ENCODE results near the gene FILIP1. TPM values are rescaled to one million over a fixed set of nuclear protein-coding genes. Genes with fewer than 3 reads are reported as not detected.

The FILIP1 gene
- total RNA-seq, 1 experiment from 2014 or later = not detected

- Histone ChIP-seq H3K79me2 (ENCODE audit: low read length) (no peaks in the 10 kb centered on the region), H3K4me2 (ENCODE audit: low read length) (no peak overlapping the region), H2AFZ (ENCODE audit: low read length) (no peak overlapping the region), H4K20me1 (ENCODE audit: low read length) (no peaks in the 10 kb centered on the region), H3K9ac (ENCODE audit: low read length) (no peak overlapping the region), H3F3A (ENCODE audit: low read length, unreplicated experiment) (no peaks in the 10 kb centered on the region), H3K36me3 (ENCODE audit: low read depth, low read length) (no peaks in the 10 kb centered on the region), H3K9me2 (replicated peaks; ENCODE audit: low read length) (no peaks in the 10 kb centered on the region), H3K27me3 (ENCODE audit: low read length) (no peaks in the 10 kb centered on the region), H3K4me3 (ENCODE audit: low read length) (no peak overlapping the region), H3K9me3 (ENCODE audit: low read length) (no peaks in the 10 kb centered on the region), H3K27ac (ENCODE audit: low read length) (no peak overlapping the region), H3K4me1 (ENCODE audit: insufficient read depth, low read length) (no peaks in the 10 kb centered on the region)
- TF ChIP-seq EZH2 (IDR thresholded peaks at IDR 0.05; ENCODE audit: low read length, unreplicated experiment) = no peak
- TF ChIP-seq EZH2phosphoT487 (IDR thresholded peaks at IDR 0.05; ENCODE audit: borderline replicate concordance, low read length) = no peak
- no peak for TF ChIP-seq CTCF (conservative IDR thresholded peaks at IDR 0.05; ENCODE audit: low read depth, low read length)
- ChIA-PET POLR2A (ENCODE audit: unreplicated experiment) (no interaction called here), CTCF (no interaction called here)
- intact Hi-C loops (cut with micrococcal nuclease) = no loop called here
- no TSS peak for BruUV-seq (replicated peaks)
- ATAC-seq (no peak), DNase-seq (peak; percentile 51)
Observed at GRCh38 chr6:75532521-75532920, 38.9 kb upstream of the FILIP1 start.

GRCh38 chr6:75531174-75531573 is 37.6 kb upstream of the FILIP1 start:
- POLR2A ChIA-PET (ENCODE audit: unreplicated experiment) = no interaction called here
- CTCF ChIA-PET = no interaction called here
- Histone ChIP-seq H3K27ac (ENCODE audit: low read length) (no peak overlapping the region), H4K20me1 (ENCODE audit: low read length) (no peaks in the 10 kb centered on the region), H3K79me2 (ENCODE audit: low read length) (no peaks in the 10 kb centered on the region), H3F3A (ENCODE audit: low read length, unreplicated experiment) (no peaks in the 10 kb centered on the region), H3K27me3 (ENCODE audit: low read length) (no peaks in the 10 kb centered on the region), H3K4me1 (ENCODE audit: insufficient read depth, low read length) (no peaks in the 10 kb centered on the region), H3K4me3 (ENCODE audit: low read length) (no peak overlapping the region), H3K9me3 (ENCODE audit: low read length) (no peaks in the 10 kb centered on the region), H3K36me3 (ENCODE audit: low read depth, low read length) (no peaks in the 10 kb centered on the region), H3K9ac (ENCODE audit: low read length) (no peak overlapping the region), H3K4me2 (ENCODE audit: low read length) (no peak overlapping the region), H3K9me2 (replicated peaks; ENCODE audit: low read length) (no peaks in the 10 kb centered on the region), H2AFZ (ENCODE audit: low read length) (no peak overlapping the region)
- TF ChIP-seq EZH2 (IDR thresholded peaks at IDR 0.05; ENCODE audit: low read length, unreplicated experiment) (no peak), CTCF (conservative IDR thresholded peaks at IDR 0.05; ENCODE audit: low read depth, low read length) (no peak), EZH2phosphoT487 (IDR thresholded peaks at IDR 0.05; ENCODE audit: borderline replicate concordance, low read length) (no peak)
- no peak for DNase-seq
- BruUV-seq (replicated peaks) = no TSS peak
- intact Hi-C loops (cut with micrococcal nuclease) = no loop called here
- no peak for ATAC-seq

GRCh38 chr6:75530696-75531095 is 37.1 kb upstream of the FILIP1 start:
- Histone ChIP-seq H3K27ac (ENCODE audit: low read length) (no peak overlapping the region), H3K9me2 (replicated peaks; ENCODE audit: low read length) (no peaks in the 10 kb centered on the region), H3K27me3 (ENCODE audit: low read length) (no peaks in the 10 kb centered on the region), H3K4me3 (ENCODE audit: low read length) (no peak overlapping the region), H3K36me3 (ENCODE audit: low read depth, low read length) (no peaks in the 10 kb centered on the region), H3K4me2 (ENCODE audit: low read length) (no peak overlapping the region), H3K9ac (ENCODE audit: low read length) (no peak overlapping the region), H2AFZ (ENCODE audit: low read length) (no peak overlapping the region), H3K79me2 (ENCODE audit: low read length) (no peaks in the 10 kb centered on the region), H3K9me3 (ENCODE audit: low read length) (no peaks in the 10 kb centered on the region), H3K4me1 (ENCODE audit: insufficient read depth, low read length) (no peaks in the 10 kb centered on the region), H4K20me1 (ENCODE audit: low read length) (no peaks in the 10 kb centered on the region), H3F3A (ENCODE audit: low read length, unreplicated experiment) (no peaks in the 10 kb centered on the region)
- BruUV-seq (replicated peaks) = no TSS peak
- no peak for DNase-seq
- ChIA-PET POLR2A (ENCODE audit: unreplicated experiment) (no interaction called here), CTCF (no interaction called here)
- intact Hi-C loops (cut with micrococcal nuclease) = no loop called here
- no peak for ATAC-seq
- no peak for TF ChIP-seq EZH2 (IDR thresholded peaks at IDR 0.05; ENCODE audit: low read length, unreplicated experiment)
- TF ChIP-seq CTCF (conservative IDR thresholded peaks at IDR 0.05; ENCODE audit: low read depth, low read length) = no peak
- TF ChIP-seq EZH2phosphoT487 (IDR thresholded peaks at IDR 0.05; ENCODE audit: borderline replicate concordance, low read length) = no peak
